ENCODE data around the gene GTSE1. TPM values are rescaled to one million over a fixed set of nuclear protein-coding genes. Genes with fewer than 3 reads are reported as not detected.

GTSE1 gene
- total RNA-seq, 1 experiment from 2014 or later: 42.6 TPM

DNA sequence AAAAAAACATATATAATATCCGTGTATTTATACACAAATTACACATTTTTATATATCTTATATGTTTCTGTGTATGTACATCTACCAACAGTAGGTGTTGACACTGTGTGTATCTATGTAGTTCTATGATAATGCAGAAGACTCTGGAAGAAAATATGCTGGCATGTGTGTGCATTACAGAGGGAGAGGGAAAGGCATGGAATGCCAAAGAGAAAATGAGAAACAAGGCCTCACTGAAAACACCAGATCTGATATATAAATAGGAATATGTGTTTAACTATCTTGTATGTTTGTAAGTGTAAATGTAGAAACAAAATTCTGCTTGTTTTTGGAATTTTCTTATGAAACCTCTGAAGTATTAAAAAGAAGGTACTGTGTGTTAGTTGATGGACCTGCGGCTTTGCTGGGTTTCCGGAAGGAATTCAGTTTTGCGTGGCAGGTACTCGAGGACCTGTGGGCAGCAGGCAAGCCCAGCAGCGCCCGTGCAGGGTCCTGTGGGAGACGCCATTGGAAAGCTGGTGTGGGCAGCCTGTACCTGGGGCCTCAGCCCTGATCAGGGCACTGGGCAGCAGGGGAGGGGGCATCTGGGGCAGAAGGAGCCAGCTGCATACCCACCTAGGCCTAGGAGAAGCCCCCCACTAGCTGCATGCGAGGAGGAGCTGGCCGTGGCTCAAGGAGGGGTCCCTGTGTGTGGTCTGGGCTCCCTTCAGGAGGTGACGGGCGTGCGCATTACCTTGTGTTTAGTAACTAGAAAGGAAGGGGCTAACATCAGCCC lies 31.2 kb downstream of the GTSE1 start:
- Mint-ChIP-seq H3K27me3 (ENCODE audit: low read depth) (no peaks in the 10 kb centered on the region), H3K27ac (no peak overlapping the region), H3K4me3 (no peak overlapping the region), H3K4me1 (peaks cover 0 to under 1% of the 10 kb centered on the region in 2 experiments; a peak in 1 of 4 replicates), H3K9me3 (no peaks in the 10 kb centered on the region), H3K36me3 (ENCODE audit: insufficient read depth in 1 of 3, low read depth in 3 of 3) (peaks cover 29 to 81% (median 67%) of the 10 kb centered on the region in 3 experiments; a peak in 6 of 7 replicates)
- WGBS (ENCODE audit: extremely low coverage, insufficient read length, low lambda C conversion rate): no CpG with 5 or more reads among the region's 13 CpGs
- H2AFZ ChIP-seq (ENCODE audit: low read length): no peak overlapping the region
- H3K56ac ChIP-seq (ENCODE audit: insufficient read length, low read depth, low read length): no peak overlapping the region
- no peak overlapping the region for H2BK12ac ChIP-seq (ENCODE audit: insufficient read length, low read depth, low read length)
- no peak overlapping the region for H3K4me2 ChIP-seq (ENCODE audit: insufficient read depth, insufficient read length, low read length)
- no peak overlapping the region for H2BK120ac ChIP-seq (ENCODE audit: low read depth, low read length, poor library complexity, severe bottlenecking)
- H3T11ph ChIP-seq (ENCODE audit: low read length): no peak overlapping the region
- no peak overlapping the region for H2BK15ac ChIP-seq (ENCODE audit: low read depth, low read length)
- no peak overlapping the region for H3K27ac ChIP-seq (ENCODE audit: insufficient read length, low read depth, low read length)
- H3K79me1 ChIP-seq (ENCODE audit: insufficient read depth, low read depth, low read length, poor library complexity, severe bottlenecking): no peaks in the 10 kb centered on the region
- H4K8ac ChIP-seq (replicated peaks; ENCODE audit: insufficient read length, low read depth, low read length): no peak overlapping the region
- no peak for TF ChIP-seq CTCF (conservative IDR thresholded peaks at IDR 0.05)
- H3K9me3 ChIP-seq (ENCODE audit: control insufficient read depth, low read depth, low read length): no peaks in the 10 kb centered on the region
- H4K5ac ChIP-seq (ENCODE audit: insufficient read length, low read depth, low read length): no peak overlapping the region
- no peak overlapping the region for H4K91ac ChIP-seq (ENCODE audit: insufficient read length, low read depth, low read length)
- DNase-seq: no peak
- H3K4ac ChIP-seq (ENCODE audit: low read depth, low read length): no peak overlapping the region
- no peaks in the 10 kb centered on the region for H3K79me2 ChIP-seq (ENCODE audit: insufficient read depth, low read length)
- H4K20me1 ChIP-seq (ENCODE audit: control insufficient read depth, insufficient read depth, insufficient read length): no peaks in the 10 kb centered on the region
- H3K23me2 ChIP-seq (ENCODE audit: insufficient read length, low read depth, low read length, poor library complexity, severe bottlenecking): no peaks in the 10 kb centered on the region
- H3K27me3 ChIP-seq (ENCODE audit: insufficient read depth, low read length): no peaks in the 10 kb centered on the region
- H2AK5ac ChIP-seq (ENCODE audit: insufficient read length, low read length): no peak overlapping the region
- H2BK20ac ChIP-seq (ENCODE audit: low read depth, low read length, poor library complexity, severe bottlenecking): no peak overlapping the region
- no peak overlapping the region for H3K14ac ChIP-seq (ENCODE audit: insufficient read depth, low read length)
- H2BK5ac ChIP-seq (ENCODE audit: insufficient read length, low read length): no peak overlapping the region
- no peaks in the 10 kb centered on the region for H3K4me1 ChIP-seq (ENCODE audit: insufficient read depth, low read length)
- no peak overlapping the region for H3K18ac ChIP-seq (ENCODE audit: insufficient read length, low read depth, low read length)
- no peak overlapping the region for H3K23ac ChIP-seq (ENCODE audit: insufficient read length, low read depth, low read length)
- no peak overlapping the region for H3K9ac ChIP-seq (ENCODE audit: extremely low read depth, insufficient read length, low read length)

Measured in H9 (cell line).